ENCODE measurements around the gene GSE1.

DNA sequence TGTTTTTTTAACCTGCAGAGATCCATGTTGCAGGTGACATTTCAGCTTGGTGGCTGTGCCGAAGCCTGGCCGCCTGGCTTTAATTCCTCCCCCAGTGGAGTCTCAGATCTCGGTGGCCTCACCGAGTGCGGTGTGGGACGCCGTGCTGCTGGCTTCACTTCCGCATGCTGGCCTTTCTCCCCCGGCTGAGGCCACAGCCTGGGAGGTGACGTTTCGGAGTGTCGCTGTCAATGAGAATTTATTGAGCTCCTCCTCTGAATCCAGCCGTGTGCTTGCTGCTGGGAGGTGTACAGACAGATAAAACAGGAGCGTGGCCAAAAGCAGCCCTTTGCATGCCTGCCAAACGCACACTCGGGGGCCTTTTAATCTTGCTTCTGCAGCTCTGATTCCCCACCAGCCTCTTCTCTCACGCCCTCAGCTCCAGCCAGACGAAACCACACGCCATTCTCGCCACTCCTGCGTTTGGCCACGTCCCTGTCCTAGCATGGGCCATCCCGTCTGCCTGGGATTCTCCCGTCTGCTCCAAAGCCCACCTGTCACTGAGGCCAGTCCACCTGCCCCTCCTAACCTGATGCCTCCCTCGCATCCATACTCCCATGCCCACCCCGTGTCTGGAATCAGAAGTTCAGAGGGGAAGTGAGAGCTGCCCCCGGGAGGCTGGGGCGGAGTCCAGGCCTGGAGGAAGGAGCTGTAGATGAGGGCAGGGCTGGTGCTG is 3.6 kb downstream of the GSE1 start:
- TF ChIP-seq CTCF (IDR thresholded peaks at IDR 0.05) (no peak), EP300 (IDR thresholded peaks at IDR 0.05) (no peak), POLR2A (IDR thresholded peaks at IDR 0.05) (no peak)
